ENCODE results near the gene IL4I1.

Gene IL4I1

GRCh38 chr19:49844138-49845095 is 52.3 kb downstream of the IL4I1 start:
- TF ChIP-seq, protein P1, sequence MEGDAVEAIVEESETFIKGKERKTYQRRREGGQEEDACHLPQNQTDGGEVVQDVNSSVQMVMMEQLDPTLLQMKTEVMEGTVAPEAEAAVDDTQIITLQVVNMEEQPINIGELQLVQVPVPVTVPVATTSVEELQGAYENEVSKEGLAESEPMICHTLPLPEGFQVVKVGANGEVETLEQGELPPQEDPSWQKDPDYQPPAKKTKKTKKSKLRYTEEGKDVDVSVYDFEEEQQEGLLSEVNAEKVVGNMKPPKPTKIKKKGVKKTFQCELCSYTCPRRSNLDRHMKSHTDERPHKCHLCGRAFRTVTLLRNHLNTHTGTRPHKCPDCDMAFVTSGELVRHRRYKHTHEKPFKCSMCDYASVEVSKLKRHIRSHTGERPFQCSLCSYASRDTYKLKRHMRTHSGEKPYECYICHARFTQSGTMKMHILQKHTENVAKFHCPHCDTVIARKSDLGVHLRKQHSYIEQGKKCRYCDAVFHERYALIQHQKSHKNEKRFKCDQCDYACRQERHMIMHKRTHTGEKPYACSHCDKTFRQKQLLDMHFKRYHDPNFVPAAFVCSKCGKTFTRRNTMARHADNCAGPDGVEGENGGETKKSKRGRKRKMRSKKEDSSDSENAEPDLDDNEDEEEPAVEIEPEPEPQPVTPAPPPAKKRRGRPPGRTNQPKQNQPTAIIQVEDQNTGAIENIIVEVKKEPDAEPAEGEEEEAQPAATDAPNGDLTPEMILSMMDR (IDR thresholded peaks at IDR 0.05), result no peak
- Histone ChIP-seq H3K4me3 (no peak overlapping the region), H3K27ac (no peak overlapping the region)
- DNase-seq (ENCODE audit: low spot score), result no peak

GRCh38 chr19:49843265-49843664 is 53.4 kb downstream of the IL4I1 start:
- DNase-seq (ENCODE audit: low spot score), result no peak
- Histone ChIP-seq H3K4me3 (no peak overlapping the region), H3K27ac (no peak overlapping the region)
- TF ChIP-seq, protein P1 (IDR thresholded peaks at IDR 0.05), result no peak

DNA sequence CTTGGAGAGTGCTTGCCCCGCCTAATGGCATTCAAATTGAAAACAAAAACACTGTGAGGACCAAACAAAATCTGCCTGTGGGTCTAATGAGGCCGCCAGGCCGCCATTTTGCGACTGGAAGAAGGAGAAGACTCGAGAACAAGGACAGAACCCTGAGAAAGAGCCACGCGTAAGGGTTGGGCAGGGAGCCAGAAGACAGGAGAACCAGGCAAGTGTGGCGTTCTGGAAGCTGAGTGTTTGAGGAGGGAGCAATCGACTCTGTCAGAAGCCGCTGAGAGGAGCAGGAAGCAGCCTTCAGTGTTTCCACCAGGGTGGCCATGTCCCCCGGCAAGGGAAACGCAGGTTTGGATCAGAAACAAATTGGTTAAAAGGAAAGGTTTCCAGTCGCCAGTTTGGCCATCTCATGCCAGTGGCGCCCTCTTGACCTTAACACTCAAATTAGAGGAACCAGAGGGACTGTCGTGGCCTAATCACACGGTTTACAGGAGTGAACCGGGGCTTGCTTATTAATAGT is 55.9 kb downstream of the IL4I1 start:
- no peak overlapping the region for H3K27ac ChIP-seq
- TF ChIP-seq, protein P1 (IDR thresholded peaks at IDR 0.05), result no peak
- no peak for DNase-seq (ENCODE audit: low spot score)
- no peak overlapping the region for H3K4me3 ChIP-seq

DNA sequence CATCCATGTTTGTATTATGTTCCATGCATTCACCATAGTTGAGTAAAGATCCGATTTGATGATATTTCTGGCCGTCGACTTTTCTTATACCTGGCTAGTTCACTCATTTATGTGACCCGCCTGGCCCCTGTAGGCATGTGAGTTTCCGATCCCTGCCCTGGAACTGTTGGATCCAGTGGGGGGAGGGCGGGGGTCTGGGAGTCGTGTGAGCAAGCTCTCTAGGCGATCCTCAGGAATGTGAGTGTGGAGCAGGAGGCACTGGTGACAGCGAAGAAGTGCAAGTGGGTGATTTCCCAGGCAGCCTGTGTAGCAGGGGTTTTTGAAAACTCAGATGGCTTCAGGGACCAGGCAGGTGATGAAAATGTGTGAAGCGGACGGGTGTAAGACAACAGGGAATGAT is 56.4 kb downstream of the IL4I1 start:
- no peak for DNase-seq (ENCODE audit: low spot score)
- TF ChIP-seq, protein P1 (IDR thresholded peaks at IDR 0.05), result no peak
- Histone ChIP-seq H3K4me3 (no peak overlapping the region), H3K27ac (no peak overlapping the region)

DNA sequence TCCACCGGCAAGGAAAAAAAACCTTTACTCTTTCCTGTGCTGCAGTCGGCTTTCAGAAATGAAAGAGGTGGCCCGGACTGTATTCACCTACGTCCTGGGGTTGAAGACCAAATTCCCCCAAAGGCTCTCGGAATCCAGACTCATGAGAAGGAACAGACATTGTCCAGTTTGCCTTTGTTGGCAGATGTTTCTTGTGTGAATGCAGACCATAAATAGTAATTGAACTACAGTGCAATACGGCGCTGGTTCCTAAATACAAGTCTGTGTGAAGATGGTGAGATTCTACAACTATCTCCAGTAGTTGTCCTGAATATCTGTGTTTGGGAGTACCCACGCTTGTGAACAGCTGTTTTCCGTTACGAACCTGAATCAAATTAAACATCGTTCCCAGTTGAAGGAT is 57.0 kb downstream of the IL4I1 start:
- H3K27ac ChIP-seq, result no peak overlapping the region

More for the DNA sequence above, 57.0 kb downstream of the IL4I1 start:
- TF ChIP-seq, protein P1 (IDR thresholded peaks at IDR 0.05), result no peak
- H3K4me3 ChIP-seq, result no peak overlapping the region
- DNase-seq (ENCODE audit: low spot score), result no peak
